ENCODE results near the gene ATG7.
A peak's percentile ranks its signal among the peaks of the same experiment; 100 is the strongest.

The ATG7 gene

GRCh38 chr3:11514191-11514821 is 242.1 kb downstream of the ATG7 start:
- H3K9ac ChIP-seq (ENCODE audit: low read depth, low read length), result no peak overlapping the region
- no peaks in the 10 kb centered on the region for H3K36me3 ChIP-seq (ENCODE audit: insufficient read depth, low read length)
- peaks cover 7% of the 10 kb centered on the region for H3K4me1 ChIP-seq (ENCODE audit: insufficient read depth, low read length)
- no peak for TF ChIP-seq EZH2 (IDR thresholded peaks at IDR 0.05; ENCODE audit: borderline replicate concordance, low read depth, low read length, severe bottlenecking)
- TF ChIP-seq, protein P1, sequence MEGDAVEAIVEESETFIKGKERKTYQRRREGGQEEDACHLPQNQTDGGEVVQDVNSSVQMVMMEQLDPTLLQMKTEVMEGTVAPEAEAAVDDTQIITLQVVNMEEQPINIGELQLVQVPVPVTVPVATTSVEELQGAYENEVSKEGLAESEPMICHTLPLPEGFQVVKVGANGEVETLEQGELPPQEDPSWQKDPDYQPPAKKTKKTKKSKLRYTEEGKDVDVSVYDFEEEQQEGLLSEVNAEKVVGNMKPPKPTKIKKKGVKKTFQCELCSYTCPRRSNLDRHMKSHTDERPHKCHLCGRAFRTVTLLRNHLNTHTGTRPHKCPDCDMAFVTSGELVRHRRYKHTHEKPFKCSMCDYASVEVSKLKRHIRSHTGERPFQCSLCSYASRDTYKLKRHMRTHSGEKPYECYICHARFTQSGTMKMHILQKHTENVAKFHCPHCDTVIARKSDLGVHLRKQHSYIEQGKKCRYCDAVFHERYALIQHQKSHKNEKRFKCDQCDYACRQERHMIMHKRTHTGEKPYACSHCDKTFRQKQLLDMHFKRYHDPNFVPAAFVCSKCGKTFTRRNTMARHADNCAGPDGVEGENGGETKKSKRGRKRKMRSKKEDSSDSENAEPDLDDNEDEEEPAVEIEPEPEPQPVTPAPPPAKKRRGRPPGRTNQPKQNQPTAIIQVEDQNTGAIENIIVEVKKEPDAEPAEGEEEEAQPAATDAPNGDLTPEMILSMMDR (IDR thresholded peaks at IDR 0.05; ENCODE audit: borderline replicate concordance, extremely low read depth, low read length, poor library complexity, severe bottlenecking), result no peak
- H4K20me1 ChIP-seq (ENCODE audit: insufficient read depth, low read length), result no peaks in the 10 kb centered on the region
- H3K79me2 ChIP-seq (ENCODE audit: insufficient read depth, low read length), result no peaks in the 10 kb centered on the region
- DNase-seq (no peak), ATAC-seq (ENCODE audit: insufficient read depth, low read depth) (peak; percentile 64)
- no peak overlapping the region for H3K4me3 ChIP-seq (ENCODE audit: low read depth in 1 of 2, low read length in 2 of 2)
- H3K27ac ChIP-seq (ENCODE audit: low read length), result no peak overlapping the region
- no peaks in the 10 kb centered on the region for H3K27me3 ChIP-seq (ENCODE audit: insufficient read depth, low read length, poor library complexity)
- H3K9me3 ChIP-seq (ENCODE audit: insufficient read depth, low read length, severe bottlenecking), result no peaks in the 10 kb centered on the region
- no peak overlapping the region for H3K4me2 ChIP-seq (ENCODE audit: insufficient read depth, low read length)
- H2AFZ ChIP-seq (ENCODE audit: low read depth, low read length), result no peak overlapping the region

- H3K9me3 ChIP-seq (ENCODE audit: insufficient read depth, low read length, severe bottlenecking), result no peaks in the 10 kb centered on the region
- no peak overlapping the region for H3K4me2 ChIP-seq (ENCODE audit: insufficient read depth, low read length)
- H3K4me3 ChIP-seq (ENCODE audit: low read depth in 1 of 2, low read length in 2 of 2), result no peak overlapping the region
- H3K27ac ChIP-seq (ENCODE audit: low read length), result no peak overlapping the region
- DNase-seq, result no peak
- no peaks in the 10 kb centered on the region for H3K79me2 ChIP-seq (ENCODE audit: insufficient read depth, low read length)
- H2AFZ ChIP-seq (ENCODE audit: low read depth, low read length), result no peak overlapping the region
- H3K4me1 ChIP-seq (ENCODE audit: insufficient read depth, low read length), result peaks cover 7% of the 10 kb centered on the region
- TF ChIP-seq, protein P1 (IDR thresholded peaks at IDR 0.05; ENCODE audit: borderline replicate concordance, extremely low read depth, low read length, poor library complexity, severe bottlenecking), result no peak
- TF ChIP-seq EZH2 (IDR thresholded peaks at IDR 0.05; ENCODE audit: borderline replicate concordance, low read depth, low read length, severe bottlenecking), result no peak
- no peaks in the 10 kb centered on the region; the same call in 1 of the 2 replicates for H4K20me1 ChIP-seq (ENCODE audit: insufficient read depth, low read length)
- ATAC-seq (ENCODE audit: insufficient read depth, low read depth), result no peak
- no peaks in the 10 kb centered on the region for H3K36me3 ChIP-seq (ENCODE audit: insufficient read depth, low read length)
- H3K27me3 ChIP-seq (ENCODE audit: insufficient read depth, low read length, poor library complexity), result no peaks in the 10 kb centered on the region
- no peak overlapping the region for H3K9ac ChIP-seq (ENCODE audit: low read depth, low read length)
These were observed 245.4 kb downstream of the ATG7 start for GRCh38 chr3:11517601-11518000.

GRCh38 chr3:11521167-11521566 is 249.0 kb downstream of the ATG7 start:
- DNase-seq (no peak), ATAC-seq (ENCODE audit: insufficient read depth, low read depth) (no peak)
- no peak overlapping the region for H3K4me3 ChIP-seq (ENCODE audit: low read depth in 1 of 2, low read length in 2 of 2)
- no peak overlapping the region for H2AFZ ChIP-seq (ENCODE audit: low read depth, low read length)
- H3K9me3 ChIP-seq (ENCODE audit: insufficient read depth, low read length, severe bottlenecking), result no peaks in the 10 kb centered on the region
- no peaks in the 10 kb centered on the region for H3K79me2 ChIP-seq (ENCODE audit: insufficient read depth, low read length)
- H3K4me2 ChIP-seq (ENCODE audit: insufficient read depth, low read length), result no peak overlapping the region
- H3K27ac ChIP-seq (ENCODE audit: low read length), result no peak overlapping the region
- TF ChIP-seq, protein P1 (IDR thresholded peaks at IDR 0.05; ENCODE audit: borderline replicate concordance, extremely low read depth, low read length, poor library complexity, severe bottlenecking), result no peak
- TF ChIP-seq EZH2 (IDR thresholded peaks at IDR 0.05; ENCODE audit: borderline replicate concordance, low read depth, low read length, severe bottlenecking), result no peak
- no peak overlapping the region for H3K9ac ChIP-seq (ENCODE audit: low read depth, low read length)
- no peaks in the 10 kb centered on the region; the same call in 1 of the 2 replicates for H4K20me1 ChIP-seq (ENCODE audit: insufficient read depth, low read length)
- no peaks in the 10 kb centered on the region for H3K4me1 ChIP-seq (ENCODE audit: insufficient read depth, low read length)
- H3K27me3 ChIP-seq (ENCODE audit: insufficient read depth, low read length, poor library complexity), result no peaks in the 10 kb centered on the region
- no peaks in the 10 kb centered on the region for H3K36me3 ChIP-seq (ENCODE audit: insufficient read depth, low read length)
